GM12864 (cell line): Measurements from ENCODE around the gene SPDYE4.
A peak's percentile ranks its signal among the peaks of the same experiment; 100 is the strongest.

Experiments used
- DNase-seq: peaks from one replicate; pipeline ENCODE4 v3.0.0-alpha.2; 2011; ENCODE audit warnings: low read depth
- H3K4me3 ChIP-seq: 2 replicates; pipeline ENCODE4 v1.5.1; 2011; ENCODE audit warnings: mild to moderate bottlenecking, low read depth, low read length, control low read depth
- CTCF ChIP-seq: IDR thresholded peaks from 2 replicates; pipeline ENCODE4 v1.5.1; 2011; ENCODE audit warnings: low read depth, mild to moderate bottlenecking, moderate library complexity, low read length, control low read depth, inconsistent platforms; ENCODE audit errors: missing control alignments

The SPDYE4 gene

GRCh38 chr17:8755590-8756255 is 2.6 kb downstream of the SPDYE4 start:
- H3K4me3 ChIP-seq, result no peak overlapping the region
- DNase-seq, result no peak
- no peak for TF ChIP-seq CTCF

GRCh38 chr17:8754890-8755289 is 3.5 kb downstream of the SPDYE4 start:
- TF ChIP-seq CTCF, result no peak
- H3K4me3 ChIP-seq, result no peak overlapping the region
- no peak for DNase-seq

- DNase-seq, result no peak
- H3K4me3 ChIP-seq, result no peak overlapping the region
- TF ChIP-seq CTCF, result peak; percentile 58
Observed at GRCh38 chr17:8753976-8754440, 4.3 kb downstream of the SPDYE4 start.

GRCh38 chr17:8753136-8753975 is 5.0 kb downstream of the SPDYE4 start:
- TF ChIP-seq CTCF, result no peak
- H3K4me3 ChIP-seq, result no peak overlapping the region
- no peak for DNase-seq

GRCh38 chr17:8749616-8750015 is 8.7 kb downstream of the SPDYE4 start:
- no peak for TF ChIP-seq CTCF
- DNase-seq, result no peak
- H3K4me3 ChIP-seq, result no peak overlapping the region

GRCh38 chr17:8747742-8748141 is 10.6 kb downstream of the SPDYE4 start:
- TF ChIP-seq CTCF, result no peak
- H3K4me3 ChIP-seq, result no peak overlapping the region
- no peak for DNase-seq
